Chondrocyte (in vitro differentiated cells): Measurements from ENCODE around the gene PDLIM1. TPM values are rescaled to one million over a fixed set of nuclear protein-coding genes. Genes with fewer than 3 reads are reported as not detected.

Experiments
- DNase-seq: peaks from one replicate; pipeline ENCODE4 v3.0.0; 2021; ENCODE audit warnings: mixed read lengths, low spot score
- H3K27ac Mint-ChIP-seq: one replicate; pipeline ENCODE4 v1.8.0; 2021; ENCODE audit warnings: mild to moderate bottlenecking, moderate library complexity, mixed read lengths; ENCODE audit not compliant: unreplicated experiment
- H3K27me3 Mint-ChIP-seq: 2 replicates; pipeline ENCODE4 v1.8.0; 2021; ENCODE audit warnings: low read depth, mixed read lengths
- H3K36me3 Mint-ChIP-seq: 2 replicates; pipeline ENCODE4 v1.8.0; 2021; ENCODE audit warnings: low read depth, mixed read lengths
- H3K4me1 Mint-ChIP-seq: 2 replicates; pipeline ENCODE4 v1.8.0; 2021; ENCODE audit warnings: low read depth, mild to moderate bottlenecking, mixed read lengths
- H3K4me3 Mint-ChIP-seq: one replicate; pipeline ENCODE4 v1.8.0; 2021; ENCODE audit warnings: mild to moderate bottlenecking, moderate library complexity, mixed read lengths; ENCODE audit not compliant: unreplicated experiment
- H3K9me3 Mint-ChIP-seq: 2 replicates; pipeline ENCODE4 v1.8.0; 2021; ENCODE audit warnings: low read depth, mixed read lengths
- total RNA-seq: library from RNA; stranded (reverse); gene quantifications from 3 replicates; pipeline ENCODE4 v1.2.1, GENCODE V29; 2021
- TF ChIP-seq, protein P1 (sequence below): fragments of 200-600 bp; sonication (generic); IDR thresholded peaks from 2 replicates; pipeline ENCODE4 v1.5.0; 2021; ENCODE audit warnings: antibody characterized with exemption, mild to moderate bottlenecking, moderate library complexity

Gene PDLIM1
- total RNA-seq, 1 donor from 2014 or later: 110 TPM

DNA sequence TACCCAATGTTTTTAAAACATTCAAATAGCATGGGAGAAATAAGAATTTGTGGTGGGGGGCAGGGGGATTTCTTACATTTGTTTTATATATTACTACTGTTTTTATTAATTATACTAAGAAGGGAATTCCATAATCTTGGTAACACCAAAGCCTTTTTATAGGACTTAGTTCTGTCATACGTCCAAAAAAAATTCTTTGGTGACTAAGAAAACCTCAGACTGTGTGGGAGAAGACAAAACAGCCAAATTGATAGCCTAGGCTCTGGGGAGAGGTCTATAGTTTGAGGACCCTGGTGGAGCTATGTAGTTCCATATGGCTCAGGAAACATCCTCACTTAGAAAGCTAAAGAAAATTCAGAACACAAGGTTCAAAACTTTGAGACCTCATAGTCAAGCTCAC, 73.3 kb downstream of the PDLIM1 start:
- no peaks in the 10 kb centered on the region for H3K27me3 Mint-ChIP-seq
- peaks cover 10% of the 10 kb centered on the region for H3K9me3 Mint-ChIP-seq
- H3K36me3 Mint-ChIP-seq: peaks cover 3% of the 10 kb centered on the region
- H3K27ac Mint-ChIP-seq: peak overlapping the region; percentile 28
- H3K4me3 Mint-ChIP-seq: no peak overlapping the region
- no peak for DNase-seq
- TF ChIP-seq, protein P1, sequence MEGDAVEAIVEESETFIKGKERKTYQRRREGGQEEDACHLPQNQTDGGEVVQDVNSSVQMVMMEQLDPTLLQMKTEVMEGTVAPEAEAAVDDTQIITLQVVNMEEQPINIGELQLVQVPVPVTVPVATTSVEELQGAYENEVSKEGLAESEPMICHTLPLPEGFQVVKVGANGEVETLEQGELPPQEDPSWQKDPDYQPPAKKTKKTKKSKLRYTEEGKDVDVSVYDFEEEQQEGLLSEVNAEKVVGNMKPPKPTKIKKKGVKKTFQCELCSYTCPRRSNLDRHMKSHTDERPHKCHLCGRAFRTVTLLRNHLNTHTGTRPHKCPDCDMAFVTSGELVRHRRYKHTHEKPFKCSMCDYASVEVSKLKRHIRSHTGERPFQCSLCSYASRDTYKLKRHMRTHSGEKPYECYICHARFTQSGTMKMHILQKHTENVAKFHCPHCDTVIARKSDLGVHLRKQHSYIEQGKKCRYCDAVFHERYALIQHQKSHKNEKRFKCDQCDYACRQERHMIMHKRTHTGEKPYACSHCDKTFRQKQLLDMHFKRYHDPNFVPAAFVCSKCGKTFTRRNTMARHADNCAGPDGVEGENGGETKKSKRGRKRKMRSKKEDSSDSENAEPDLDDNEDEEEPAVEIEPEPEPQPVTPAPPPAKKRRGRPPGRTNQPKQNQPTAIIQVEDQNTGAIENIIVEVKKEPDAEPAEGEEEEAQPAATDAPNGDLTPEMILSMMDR: no peak
- peaks cover 71% of the 10 kb centered on the region for H3K4me1 Mint-ChIP-seq

DNA sequence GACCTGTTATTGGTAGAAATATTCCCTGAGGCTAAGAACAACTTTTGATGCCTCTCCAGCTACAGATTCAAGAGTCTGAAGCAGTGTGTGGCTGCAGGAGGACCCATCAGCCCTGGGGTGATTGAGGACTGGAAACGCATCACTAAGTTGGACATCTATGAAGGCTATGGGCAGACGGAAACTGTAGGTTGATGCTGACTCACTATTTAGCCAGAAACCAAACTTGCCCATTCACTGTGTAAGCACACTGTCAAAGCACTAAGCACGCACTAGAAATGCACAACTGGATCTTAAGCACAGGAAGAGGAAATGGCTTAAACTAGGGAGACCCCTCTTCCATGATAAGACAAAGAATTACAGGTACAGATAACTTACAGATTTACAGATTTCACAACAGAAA, 76.0 kb downstream of the PDLIM1 start:
- Mint-ChIP-seq H3K4me1 (peaks cover 54% of the 10 kb centered on the region), H3K36me3 (peaks cover 1% of the 10 kb centered on the region), H3K9me3 (peaks cover 10% of the 10 kb centered on the region), H3K27ac (no peak overlapping the region), H3K27me3 (no peaks in the 10 kb centered on the region), H3K4me3 (no peak overlapping the region)
- TF ChIP-seq, protein P1: no peak
- no peak for DNase-seq

DNA sequence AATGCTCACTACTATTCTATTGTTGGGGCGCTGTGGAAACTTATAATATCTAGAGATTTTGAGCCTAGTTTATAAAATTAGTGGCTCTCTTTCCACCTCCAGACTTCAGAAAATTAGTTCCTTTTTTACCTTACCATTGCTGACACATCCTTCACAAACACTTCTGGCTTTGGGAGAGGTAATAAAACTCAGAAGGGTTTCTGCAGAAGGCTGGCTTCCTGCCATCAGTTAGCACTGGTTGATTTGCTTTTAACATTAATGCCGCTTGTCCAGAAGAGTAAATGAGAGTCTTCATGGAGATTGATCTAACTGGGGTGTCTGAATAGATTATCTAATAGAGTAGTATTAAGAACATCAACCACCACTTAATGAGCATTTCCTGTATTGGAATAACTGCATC, 76.4 kb downstream of the PDLIM1 start:
- no peak for DNase-seq
- Mint-ChIP-seq H3K9me3 (peaks cover 6% of the 10 kb centered on the region), H3K4me3 (no peak overlapping the region), H3K36me3 (peaks cover 1% of the 10 kb centered on the region), H3K4me1 (peaks cover 50% of the 10 kb centered on the region), H3K27ac (no peak overlapping the region), H3K27me3 (no peaks in the 10 kb centered on the region)
- TF ChIP-seq, protein P1: no peak

DNA sequence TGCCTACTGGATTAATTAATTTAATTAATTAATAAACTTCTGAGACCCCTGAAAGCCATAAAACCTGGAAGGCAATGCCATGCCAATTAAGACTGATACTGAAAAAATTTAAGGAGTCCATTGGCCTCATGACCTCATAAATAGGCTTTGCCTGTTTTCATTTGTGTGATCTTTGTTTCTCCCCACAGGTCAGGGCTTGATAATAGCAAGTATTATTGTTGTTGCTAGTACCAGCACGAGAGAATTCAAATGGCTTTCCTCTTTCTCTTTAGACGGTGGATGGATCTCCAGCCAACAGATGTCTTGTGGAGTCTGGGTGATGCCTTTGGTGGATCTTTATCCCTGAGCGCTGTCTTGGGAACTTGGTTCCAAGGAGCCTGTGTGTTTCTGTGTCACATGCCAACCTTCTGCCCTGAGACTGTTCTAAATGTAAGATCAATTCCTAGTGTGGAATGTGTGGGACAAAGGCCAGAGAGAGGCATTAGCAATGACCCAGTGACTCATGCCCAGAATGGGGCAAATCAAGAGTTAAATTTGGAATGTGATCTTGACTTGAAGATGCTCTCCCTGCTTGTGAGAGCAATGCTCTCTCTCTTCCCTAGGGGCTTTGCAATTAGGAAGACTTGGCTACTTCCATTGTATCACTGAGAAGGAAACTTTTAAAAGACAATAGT, 79.1 kb downstream of the PDLIM1 start:
- no peak for DNase-seq
- Mint-ChIP-seq H3K9me3 (peaks cover 4% of the 10 kb centered on the region), H3K4me1 (peaks cover 35% of the 10 kb centered on the region), H3K27ac (no peak overlapping the region), H3K4me3 (no peak overlapping the region), H3K36me3 (peaks cover 1% of the 10 kb centered on the region), H3K27me3 (no peaks in the 10 kb centered on the region)
- TF ChIP-seq, protein P1: no peak

DNA sequence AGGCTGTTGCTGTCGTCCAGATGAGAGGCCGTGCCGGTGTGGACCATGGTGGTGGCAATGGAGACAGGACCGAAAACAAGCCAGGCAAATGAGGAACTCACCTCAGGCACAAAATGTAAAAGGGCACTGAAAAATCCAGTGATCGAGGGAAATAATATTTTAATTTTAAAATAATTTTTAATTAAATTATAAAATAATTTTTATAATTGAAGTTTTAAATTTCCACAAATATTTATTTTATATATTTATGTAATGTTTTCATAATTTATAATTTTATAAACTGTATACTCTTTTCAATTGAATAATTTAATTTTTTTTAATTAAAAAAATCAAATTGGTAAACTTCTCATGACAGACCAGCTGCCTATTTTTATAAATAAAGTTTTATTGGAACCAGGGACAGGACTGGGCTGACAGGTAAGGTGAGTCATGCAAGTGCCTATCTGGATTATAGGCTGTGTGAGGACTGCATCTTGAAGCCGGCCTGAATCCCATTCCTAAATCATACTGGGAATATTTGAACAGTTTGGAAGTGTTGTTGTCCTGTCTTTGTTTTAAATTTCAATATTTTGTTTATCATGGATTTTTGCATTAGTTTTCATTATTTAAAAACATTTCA, 81.2 kb downstream of the PDLIM1 start:
- H3K27ac Mint-ChIP-seq: no peak overlapping the region
- DNase-seq: no peak
- H3K36me3 Mint-ChIP-seq: no peaks in the 10 kb centered on the region
- TF ChIP-seq, protein P1: no peak
- H3K4me1 Mint-ChIP-seq: peaks cover 18% of the 10 kb centered on the region
- H3K9me3 Mint-ChIP-seq: no peaks in the 10 kb centered on the region
- H3K4me3 Mint-ChIP-seq: no peak overlapping the region
- no peaks in the 10 kb centered on the region for H3K27me3 Mint-ChIP-seq
